DMS79 treated with DMSO at 0.1 percent for 48 hours (cell line): ENCODE measurements around the gene VPS16.
"Not testable (repeated sequence)": the region's sequence is repeated elsewhere in the genome, so short reads cannot be mapped to it uniquely, and the experiment has no call there.

Experiments used
- DNase-seq: peaks from one replicate; lab custom pipeline; 2025; lab: John Stamatoyannopoulos, UW

Gene VPS16

GRCh38 chr20:2807019-2807418 lies 33.5 kb upstream of the VPS16 start:
- DNase-seq = no peak

- DNase-seq = not testable (repeated sequence)
Measured at GRCh38 chr20:2807929-2808328, 32.6 kb upstream of the VPS16 start.

- DNase-seq = no peak
Measured at GRCh38 chr20:2809690-2810089, 30.9 kb upstream of the VPS16 start.

- DNase-seq = no peak
Measured at GRCh38 chr20:2812189-2812588, 28.4 kb upstream of the VPS16 start.

GRCh38 chr20:2814076-2814475 lies 26.5 kb upstream of the VPS16 start:
- no peak for DNase-seq

- no peak for DNase-seq
Measured at GRCh38 chr20:2814587-2815051, 25.9 kb upstream of the VPS16 start, which contains the start of gene C20orf141. C20orf141 (plus strand) TSS chr20:2814987; CDS start chr20:2815185, 198 bp downstream.

- no peak for DNase-seq
Measured at GRCh38 chr20:2815242-2815900, 25.2 kb upstream of the VPS16 start.

- DNase-seq = no peak
Measured at GRCh38 chr20:2816030-2816582, 24.4 kb upstream of the VPS16 start, which contains the start of gene TMEM239. TMEM239 (plus strand) TSS chr20:2816364; CDS start chr20:2816555, 191 bp downstream.

GRCh38 chr20:2816583-2817340 lies 23.8 kb upstream of the VPS16 start:
- DNase-seq = no peak

- DNase-seq = no peak
Measured at GRCh38 chr20:2817341-2817726, 23.2 kb upstream of the VPS16 start.

GRCh38 chr20:2817891-2818595 lies 22.5 kb upstream of the VPS16 start:
- DNase-seq = no peak

GRCh38 chr20:2820084-2820895 lies 20.3 kb upstream of the VPS16 start:
- DNase-seq = no peak

GRCh38 chr20:2820896-2821869 lies 19.4 kb upstream of the VPS16 start:
- DNase-seq = no peak

GRCh38 chr20:2822073-2822472 lies 18.5 kb upstream of the VPS16 start:
- no peak for DNase-seq

- DNase-seq = no peak
Measured at GRCh38 chr20:2825761-2826160, 14.8 kb upstream of the VPS16 start.

GRCh38 chr20:2826655-2827054 lies 13.9 kb upstream of the VPS16 start:
- DNase-seq = no peak

GRCh38 chr20:2829376-2829775 lies 11.2 kb upstream of the VPS16 start:
- no peak for DNase-seq

- not testable (repeated sequence) for DNase-seq
Measured at GRCh38 chr20:2831206-2831605, 9.3 kb upstream of the VPS16 start.

GRCh38 chr20:2833761-2834160 lies 6.8 kb upstream of the VPS16 start:
- DNase-seq = no peak

- no peak for DNase-seq
Measured at GRCh38 chr20:2834401-2835110, 6.0 kb upstream of the VPS16 start.
